K562 (cell line): ENCODE results near the gene AHI1. TPM values are rescaled to one million over a fixed set of nuclear protein-coding genes. Genes with fewer than 3 reads are reported as not detected.
A peak's percentile ranks its signal among the peaks of the same experiment; 100 is the strongest.

Experiments
- ATAC-seq: fragments of 200-7000 bp; cut with Tn5 transposase; 3 replicates; pipeline ENCODE4 v1.9.1; 2020; ENCODE audit warnings: moderate library complexity
- BruUV-seq: library from RNA; stranded (reverse); fragments of 400-500 nt; replicated peaks from 2 replicates; lab custom pipeline; 2021; lab: Mats Ljungman, UMichigan
- CTCF ChIA-PET: fragments of 300-600 bp; formaldehyde crosslinking; extraction: SDS; loops from one replicate; lab custom pipeline; 2021; ENCODE audit warnings: low intra/inter-chr PET ratio; lab: Yijun Ruan, JAX
- POLR2A ChIA-PET: fragments of 300-600, 350-650 bp; sonication (Branson Sonifier 250); formaldehyde crosslinking; extraction: SDS; loops from one replicate; lab custom pipeline; 2021; ENCODE audit warnings: antibody characterized with exemption, inconsistent platforms; lab: Yijun Ruan, JAX
- DNase-seq, 4 experiments: peaks; one replicate each; pipeline versions ENCODE4 v3.0.0 to v3.0.0-alpha.2; 2011 to 2018; ENCODE audit warnings: low spot score in 3 of 4, mixed read lengths in 3 of 4; ENCODE audit errors: extremely low read depth in 1 of 4
- FAIRE-seq: peaks from 2 replicates; lab custom pipeline; 2011; peaks lifted over from hg19 to GRCh38; lab: Jason Lieb, UNC
- H2AFZ ChIP-seq: 2 replicates; pipeline ENCODE4 v1.6.0; 2011; ENCODE audit warnings: low read depth, low read length, control low read depth, inconsistent platforms
- H3K27ac ChIP-seq: fragments of 200-600 bp; 3 replicates; pipeline ENCODE4 v1.8.0; 2011; ENCODE audit warnings: low read depth, mild to moderate bottlenecking, control low read depth, inconsistent platforms, low read length, moderate library complexity, mixed read lengths; ENCODE audit errors: extremely low read depth
- H3K27me3 ChIP-seq, 2 experiments: fragments of 300-600 bp in 1 of 2; 2 replicates in 1 of 2; 3 replicates in 1 of 2; pipeline versions ENCODE4 v1.6.0 to v1.8.0; 2011; ENCODE audit warnings: inconsistent platforms in 2 of 2, low read length in 2 of 2, mild to moderate bottlenecking in 1 of 2, mixed read lengths in 1 of 2, moderate library complexity in 1 of 2; ENCODE audit not compliant: control insufficient read depth in 2 of 2, insufficient read depth in 2 of 2
- H3K36me3 ChIP-seq: fragments of 300-600 bp; 3 replicates; pipeline ENCODE4 v1.8.0; 2011; ENCODE audit warnings: mild to moderate bottlenecking, low read length, inconsistent platforms; ENCODE audit not compliant: control insufficient read depth, insufficient read depth
- H3K4me1 ChIP-seq, 2 experiments: fragments of 200-600 bp in 1 of 2; replicated peaks in 1 of 2; 2 replicates in 1 of 2; 3 replicates in 1 of 2; pipeline versions ENCODE4 v1.5.1 to v1.8.0; 2011; ENCODE audit warnings: inconsistent platforms in 2 of 2, low read length in 2 of 2, mild to moderate bottlenecking in 1 of 2, mixed read lengths in 1 of 2, moderate library complexity in 1 of 2; ENCODE audit not compliant: control insufficient read depth in 2 of 2, insufficient read depth in 2 of 2
- H3K4me2 ChIP-seq: 2 replicates; pipeline ENCODE4 v1.6.1; 2011; ENCODE audit warnings: low read length, control low read depth, inconsistent platforms, mixed read lengths; ENCODE audit not compliant: insufficient read depth
- H3K4me3 ChIP-seq: fragments of 200-600 bp; sonication (generic), shearing (Covaris generic); 2 replicates; pipeline ENCODE4 v1.5.1; 2016; ENCODE audit warnings: control low read depth, inconsistent platforms
- H3K79me2 ChIP-seq: fragments of 200-600 bp; 3 replicates; pipeline ENCODE4 v1.8.0; 2011; ENCODE audit warnings: low read length, inconsistent platforms; ENCODE audit not compliant: control insufficient read depth, insufficient read depth
- H3K9ac ChIP-seq, 2 experiments: 2 replicates each; pipeline versions ENCODE4 v1.6.0 to v1.6.1; 2011; ENCODE audit warnings: low read depth in 2 of 2, low read length in 2 of 2, control low read depth in 1 of 2, inconsistent platforms in 1 of 2, mild to moderate bottlenecking in 1 of 2, mixed read lengths in 1 of 2; ENCODE audit not compliant: insufficient read depth in 1 of 2
- H3K9me1 ChIP-seq: one replicate; pipeline ENCODE4 v1.6.0; 2011; ENCODE audit warnings: inconsistent platforms, mild to moderate bottlenecking, low read length, moderate library complexity; ENCODE audit not compliant: control insufficient read depth, insufficient read depth
- H3K9me3 ChIP-seq: replicated peaks from 2 replicates; pipeline ENCODE4 v1.5.1; 2011; ENCODE audit warnings: low read depth, low read length, inconsistent platforms; ENCODE audit not compliant: control insufficient read depth, insufficient read depth
- H4K20me1 ChIP-seq: replicated peaks from 2 replicates; pipeline ENCODE4 v1.6.1; 2011; ENCODE audit warnings: low read length, inconsistent platforms, mixed read lengths; ENCODE audit not compliant: control insufficient read depth, insufficient read depth
- C11orf30 ChIP-seq: fragments of 450-650 bp; IDR thresholded peaks from 2 replicates; pipeline ENCODE4 v1.6.1; 2016; ENCODE audit warnings: low read depth, mild to moderate bottlenecking
- JUNB ChIP-seq: fragments of 450-650 bp; formaldehyde crosslinking; conservative IDR thresholded peaks from 2 replicates; pipeline ENCODE4 v1.4.0; 2020; ENCODE audit warnings: mild to moderate bottlenecking
- MAFK ChIP-seq: IDR thresholded peaks from 2 replicates; pipeline ENCODE4 v1.6.1; 2011; ENCODE audit warnings: low read length, improper control_type of control experiment
- MCM5 ChIP-seq: fragments of 450-650 bp; IDR thresholded peaks from 2 replicates; pipeline ENCODE4 v1.6.1; 2016; ENCODE audit warnings: low read depth
- NCOA2 ChIP-seq, 2 experiments: fragments of 450-650 bp; IDR thresholded peaks; 2 replicates each; pipeline ENCODE4 v1.6.1; 2018; ENCODE audit warnings: mild to moderate bottlenecking in 2 of 2, moderate library complexity in 1 of 2; ENCODE audit not compliant: partially characterized antibody in 2 of 2
- PHB ChIP-seq: fragments of 250-450 bp; sonication (Bioruptor Pico); IDR thresholded peaks from 2 replicates; pipeline ENCODE4 v1.5.0; 2021
- PHTF2 ChIP-seq: fragments of 250-450 bp; sonication (Bioruptor Pico); IDR thresholded peaks from 2 replicates; pipeline ENCODE4 v1.5.0; 2021; ENCODE audit warnings: mild to moderate bottlenecking
- ZNF232 ChIP-seq: sonication (generic); formaldehyde crosslinking; IDR thresholded peaks from 2 replicates; pipeline ENCODE4 v1.8.0; 2022; ENCODE audit warnings: mild to moderate bottlenecking, missing genetic modification reagents
- ZNF316 ChIP-seq: fragments of 450-650 bp; IDR thresholded peaks from 2 replicates; pipeline ENCODE4 v1.6.1; 2016
- WGBS: fragments of 100-300 bp; shearing (Covaris generic); methylation state at CpG from one replicate; pipeline ENCODE4 v1.1.6; 2016; ENCODE audit warnings: low coverage, mixed read lengths; ENCODE audit not compliant: insufficient coverage; ENCODE audit errors: missing lambda C conversion rate; 5-methylcytosine and 5-hydroxymethylcytosine counted together
- in situ Hi-C: fragments of 300-500 bp; cut with MboI; formaldehyde crosslinking; loops from 4 replicates; pipeline ENCODE4 v1.15.0; 2018; ENCODE audit warnings: inconsistent platforms, mixed read lengths
- intact Hi-C: fragments of 100-400 bp; cut with micrococcal nuclease; formaldehyde crosslinking; loops from 2 replicates; pipeline ENCODE4 v1.14.2; 2022
- polyA plus RNA-seq, 8 experiments: library from polyadenylated mRNA; depleted of rRNA in 4 of 8; stranded (reverse) in 5 of 8; unstranded in 3 of 8; fragments of >200 nt; fragmentation: Nextera tagmentation in 2 of 8; fragmentation: Illumina TruSeq in 1 of 8; extraction: Ambion mirVana in 2 of 8; extraction: Trizol in 1 of 8; gene quantifications; 2 replicates each; pipeline versions ENCODE4 v1.2.1 to v1.2.3, GENCODE V29; 2011 to 2014; ENCODE audit warnings: inconsistent platforms in 1 of 8, missing spikeins in 1 of 8
- total RNA-seq, 7 experiments: library from RNA; depleted of rRNA in 6 of 7; stranded (reverse); fragments of >200 nt in 6 of 7; fragmentation: Illumina TruSeq in 2 of 7; extraction: Trizol in 2 of 7; gene quantifications; 2 replicates each; pipeline versions ENCODE4 v1.2.1 to v1.2.3, GENCODE V29; 2011 to 2021; ENCODE audit warnings: low replicate concordance in 1 of 7

Gene AHI1
- total and polyA plus RNA-seq, 9 of the 15 experiments (the other 6 are each of a cell fraction or from before 2014, with no cell fraction given): 24.7 to 54.9 (median 32.2) TPM

- BruUV-seq: no TSS peak
Measured at GRCh38 chr6:135354407-135354806, 143.1 kb downstream of the AHI1 start.

DNA sequence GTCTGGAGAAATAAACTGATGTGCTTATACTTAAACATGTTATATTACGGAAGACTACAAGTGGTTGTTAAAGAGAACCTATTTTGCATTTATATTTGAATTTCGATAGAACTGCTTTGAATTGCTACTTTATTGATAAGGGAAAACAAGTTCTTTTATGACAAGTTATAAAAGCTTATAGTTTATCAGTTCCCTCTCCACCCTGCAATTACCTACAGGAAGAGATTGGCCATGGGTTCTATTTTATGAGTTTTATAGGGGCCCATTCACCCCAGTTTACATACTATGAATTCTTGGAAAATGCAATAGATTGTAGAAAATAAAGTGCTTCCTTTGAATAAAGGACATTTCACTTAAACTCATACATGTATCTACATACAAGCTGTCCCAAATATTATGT, 144.4 kb downstream of the AHI1 start:
- Histone ChIP-seq H3K79me2 (no peaks in the 10 kb centered on the region), H3K9ac (no peak overlapping the region), H3K4me3 (no peak overlapping the region), H3K9me3 (no peaks in the 10 kb centered on the region), H3K27me3 (no peaks in the 10 kb centered on the region)
- intact Hi-C loops: no loop called here
- ATAC-seq (no peak), FAIRE-seq (no peak)
- no peak for TF ChIP-seq PHB
- no peak for TF ChIP-seq NCOA2 (IDR thresholded peaks at IDR 0.05; ENCODE audit: partially characterized antibody in 2 of 2)
- TF ChIP-seq JUNB: no peak
- no peak for TF ChIP-seq PHTF2 (CRISPR knock-in tag)
- TF ChIP-seq, all 486 proteins: peak for 0
- no peak overlapping the region for H3K4me2 ChIP-seq
- no peak overlapping the region for H3K27ac ChIP-seq
- no peaks in the 10 kb centered on the region for H3K9me1 ChIP-seq
- in situ Hi-C loops: no loop called here
- BruUV-seq: no TSS peak
- no peaks in the 10 kb centered on the region for H4K20me1 ChIP-seq
- WGBS: 91% methylated on average over 2 of the region's 2 CpGs
- no peaks in the 10 kb centered on the region; a peak in 1 of 5 replicates for H3K4me1 ChIP-seq
- H3K36me3 ChIP-seq: peaks cover 5% of the 10 kb centered on the region; the same call in 1 of the 3 replicates
- ChIA-PET POLR2A (interaction anchor here (0.6 to 1.1 kb wide), 2 partner anchors 30 to 212 kb away, joined by 3 to 4 read pairs; no protein-coding TSS in a partner anchor), CTCF (no interaction called here)
- no peak overlapping the region for H2AFZ ChIP-seq
- DNase-seq: no peak

More at GRCh38 chr6:135354407-135354806, 143.1 kb downstream of the AHI1 start:
- intact Hi-C loops: no loop called here
- ChIA-PET POLR2A (interaction anchor here (0.6 kb wide), 1 partner anchor 36 kb away, joined by 4 read pairs; no protein-coding TSS in a partner anchor), CTCF (no interaction called here)
- Histone ChIP-seq H3K4me1 (no peaks in the 10 kb centered on the region), H3K4me3 (no peak overlapping the region), H3K9me1 (no peaks in the 10 kb centered on the region), H3K9me3 (no peaks in the 10 kb centered on the region), H3K27ac (no peak overlapping the region), H3K27me3 (no peaks in the 10 kb centered on the region), H4K20me1 (no peaks in the 10 kb centered on the region), H2AFZ (no peak overlapping the region), H3K4me2 (no peak overlapping the region), H3K36me3 (peaks cover 5% of the 10 kb centered on the region; the same call in 1 of the 3 replicates), H3K79me2 (no peaks in the 10 kb centered on the region), H3K9ac (no peak overlapping the region)
- FAIRE-seq: no peak
- WGBS: 62% methylated on average over 1 of the region's 1 CpG
- ATAC-seq: no peak
- no peak for DNase-seq
- in situ Hi-C loops: no loop called here
- peak; percentile 11; the same call in 1 of the 2 replicates for TF ChIP-seq MAFK
- TF ChIP-seq MCM5: no peak
- peak; percentile 43 for TF ChIP-seq ZNF316
- no peak for TF ChIP-seq ZNF232 (CRISPR knock-in tag)
- peak; percentile 36; the same call in 1 of the 2 replicates for TF ChIP-seq C11orf30
